GM12801 (cell line): Measurements from ENCODE around the gene DEK.

Experiments
- CTCF ChIP-seq: IDR thresholded peaks from one replicate; pipeline ENCODE4 v1.5.1; 2011; ENCODE audit warnings: control low read depth; ENCODE audit not compliant: insufficient read length; ENCODE audit errors: extremely low read depth

DEK gene

DNA sequence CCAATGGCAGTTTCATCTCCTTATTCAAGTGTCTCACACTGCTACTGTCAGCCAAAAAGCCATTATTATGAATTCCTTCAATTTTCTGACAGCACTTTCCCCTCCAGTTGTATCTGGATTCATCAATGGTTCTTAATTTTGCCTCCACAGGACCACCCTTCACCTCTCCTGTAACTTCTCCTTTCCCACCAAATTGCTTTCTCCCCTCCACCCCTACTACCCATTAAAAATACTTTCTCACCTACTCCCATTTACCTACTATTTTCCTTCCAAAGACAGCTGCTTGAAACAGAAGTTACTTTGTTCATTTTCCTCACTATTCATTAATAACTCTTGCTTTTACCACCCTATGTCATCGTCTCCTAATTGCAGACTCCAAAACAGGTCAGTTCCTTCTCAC is 29.8 kb downstream of the DEK start:
- no peak for TF ChIP-seq CTCF

GRCh38 chr6:18221288-18221615 is 43.1 kb downstream of the DEK start:
- TF ChIP-seq CTCF, result no peak

GRCh38 chr6:18219591-18219990 is 44.7 kb downstream of the DEK start:
- TF ChIP-seq CTCF, result no peak

DNA sequence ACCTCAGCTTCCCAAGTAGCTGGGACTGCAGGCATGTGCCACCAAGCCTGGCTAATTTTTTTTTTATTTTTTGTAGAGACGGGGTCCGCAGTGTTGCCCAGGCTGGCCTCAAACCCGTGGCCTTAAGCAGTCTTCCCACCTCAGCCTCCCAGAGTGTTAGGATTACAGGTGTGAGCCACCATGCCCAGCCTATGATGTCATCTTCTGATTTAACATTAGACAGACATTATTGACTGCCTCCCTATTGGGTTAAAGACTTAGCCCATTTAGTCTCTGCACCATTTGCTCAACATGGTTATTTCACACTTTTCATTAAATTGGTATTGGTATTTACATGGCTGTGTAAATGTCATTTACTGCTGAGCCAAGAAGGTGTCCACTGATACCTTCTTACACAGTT is 46.1 kb downstream of the DEK start:
- TF ChIP-seq CTCF, result no peak

DNA sequence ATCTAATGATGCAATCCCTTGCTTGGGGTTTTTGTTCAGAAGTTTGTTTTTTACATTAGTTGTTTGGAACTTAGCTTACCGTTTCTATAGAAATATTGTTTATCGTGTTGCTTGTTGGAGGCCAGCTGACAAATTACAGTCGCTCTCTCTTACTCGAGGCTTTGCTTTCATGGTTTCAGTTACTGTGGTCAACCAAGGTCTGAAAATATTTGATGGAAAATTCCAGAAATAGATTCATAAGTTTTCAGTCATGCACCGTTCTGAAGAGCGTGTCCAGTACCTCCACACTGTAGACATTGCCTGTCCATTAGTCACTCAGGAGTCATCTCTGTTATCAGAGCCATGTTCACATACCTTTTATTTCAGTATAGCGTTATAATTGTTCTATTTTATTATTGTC is 47.9 kb downstream of the DEK start:
- no peak for TF ChIP-seq CTCF

GRCh38 chr6:18215436-18215835 is 48.9 kb downstream of the DEK start:
- no peak for TF ChIP-seq CTCF

GRCh38 chr6:18214003-18214402 is 50.3 kb downstream of the DEK start:
- no peak for TF ChIP-seq CTCF

DNA sequence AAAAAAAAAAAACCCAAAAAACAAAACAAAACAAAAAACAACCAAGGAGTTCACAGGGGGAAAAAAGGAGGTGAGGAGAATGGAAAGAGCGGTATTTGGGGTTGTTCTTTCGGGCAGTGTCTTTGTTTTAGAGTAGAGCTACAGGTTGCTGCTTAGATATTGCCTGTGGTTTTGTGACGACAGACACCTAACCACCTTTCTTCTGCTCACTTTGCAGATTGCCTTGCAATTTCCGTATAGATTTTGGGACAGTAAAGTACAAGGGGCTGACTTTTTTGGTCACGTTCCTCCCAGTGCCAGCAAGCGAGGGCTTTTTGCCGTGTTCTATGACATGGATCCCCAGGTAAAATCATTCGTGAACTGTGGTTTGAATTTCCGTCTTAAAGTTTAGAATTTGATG is 50.9 kb downstream of the DEK start:
- no peak for TF ChIP-seq CTCF
